Measurements from ENCODE around the gene FAM209B. TPM values are rescaled to one million over a fixed set of nuclear protein-coding genes. Genes with fewer than 3 reads are reported as not detected.
A peak's percentile ranks its signal among the peaks of the same experiment; 100 is the strongest.

Gene FAM209B
- total and polyA plus RNA-seq, 9 of the 15 experiments (the other 6 are each of a cell fraction or from before 2014, with no cell fraction given): 0.34 to 0.40 (median 0.36) TPM; not detected in 6

- Histone ChIP-seq H3K27me3 (ENCODE audit: control insufficient read depth in 2 of 2, insufficient read depth in 2 of 2, low read length in 2 of 2) (peaks cover 8 to 33% of the 10 kb centered on the region in 2 experiments; a peak in 4 of 5 replicates), H3K27ac (ENCODE audit: extremely low read depth, low read depth, low read length) (no peak overlapping the region), H3K4me1 (replicated peaks in 1 of 2; ENCODE audit: control insufficient read depth in 2 of 2, insufficient read depth in 2 of 2, low read length in 2 of 2) (peaks cover 0 to 6% of the 10 kb centered on the region in 2 experiments; a peak in 1 of 5 replicates), H3K9ac (ENCODE audit: insufficient read depth in 1 of 2, low read depth in 2 of 2, low read length in 2 of 2) (no peak overlapping the region), H3K36me3 (ENCODE audit: control insufficient read depth, insufficient read depth, low read length) (no peaks in the 10 kb centered on the region), H3K4me3 (no peak overlapping the region), H4K20me1 (replicated peaks; ENCODE audit: control insufficient read depth, insufficient read depth, low read length) (no peaks in the 10 kb centered on the region), H2AFZ (ENCODE audit: low read depth, low read length) (no peak overlapping the region), H3K4me2 (ENCODE audit: insufficient read depth, low read length) (no peak overlapping the region), H3K9me1 (ENCODE audit: control insufficient read depth, insufficient read depth, low read length) (no peaks in the 10 kb centered on the region), H3K9me3 (replicated peaks; ENCODE audit: control insufficient read depth, insufficient read depth, low read depth, low read length) (no peaks in the 10 kb centered on the region), H3K79me2 (ENCODE audit: control insufficient read depth, insufficient read depth, low read length) (no peaks in the 10 kb centered on the region)
- WGBS (ENCODE audit: insufficient coverage, low coverage, missing lambda C conversion rate): 0% methylated on average over 4 of the region's 4 CpGs
- TF ChIP-seq STAG1 (CRISPR knock-in tag; IDR thresholded peaks at IDR 0.05; ENCODE audit: borderline replicate concordance): no peak
- peak; percentile 25; the same call in 1 of the 2 replicates for TF ChIP-seq NFE2 (IDR thresholded peaks at IDR 0.05; ENCODE audit: low read depth)
- peak; percentile 87 for TF ChIP-seq ATF3 (IDR thresholded peaks at IDR 0.05)
- TF ChIP-seq ATF3 (CRISPR knock-in tag; conservative IDR thresholded peaks at IDR 0.05): no peak
- no peak for TF ChIP-seq HES1 (IDR thresholded peaks at IDR 0.05; ENCODE audit: low read depth)
- TF ChIP-seq ZNF316 (IDR thresholded peaks at IDR 0.05): peak; percentile 45; the same call in 1 of the 2 replicates
- TF ChIP-seq MEF2A (IDR thresholded peaks at IDR 0.05; ENCODE audit: control insufficient read depth, low read depth, low read length): peak; percentile 29; the same call in 1 of the 2 replicates
- TF ChIP-seq NFIC (IDR thresholded peaks at IDR 0.05): peak; percentile 52
- TF ChIP-seq JUND (IDR thresholded peaks at IDR 0.05; ENCODE audit: borderline replicate concordance, low read depth, low read length): peak; percentile 45; the same call in 1 of the 2 replicates
- TF ChIP-seq JUND (tag; IDR thresholded peaks at IDR 0.05; ENCODE audit: borderline replicate concordance, low read depth, low read length): peak; percentile 83
- TF ChIP-seq MEF2D (tag; conservative IDR thresholded peaks at IDR 0.05; ENCODE audit: low read depth): peak; percentile 74
- TF ChIP-seq MAFG (tag; conservative IDR thresholded peaks at IDR 0.05): peak; percentile 77
- no peak for TF ChIP-seq AFF4 (CRISPR knock-in tag; IDR thresholded peaks at IDR 0.05)
- TF ChIP-seq FOSL1 (tag; conservative IDR thresholded peaks at IDR 0.05): peak; percentile 61
- TF ChIP-seq C11orf30 (IDR thresholded peaks at IDR 0.05; ENCODE audit: low read depth): peak; percentile 55
- TF ChIP-seq CHCHD3 (CRISPR knock-in tag; IDR thresholded peaks at IDR 0.05): no peak
- ATAC-seq (no peak), DNase-seq (ENCODE audit: extremely low read depth in 1 of 4, low spot score in 3 of 4) (peak in 3 of 4 experiments; percentile 41 to 61 (median 54)), FAIRE-seq (peak; percentile 71)
- ChIA-PET CTCF (ENCODE audit: low intra/inter-chr PET ratio) (no interaction called here), POLR2A (interaction anchor here (1.2 kb wide), 1 partner anchor 466 kb away, joined by 3 read pairs; no protein-coding TSS in a partner anchor)
- intact Hi-C loops (cut with micrococcal nuclease): loop anchor here (5.0 to 10.0 kb wide), 2 partner anchors 492 to 790 kb away; no protein-coding TSS in a partner anchor
- BruUV-seq (replicated peaks): no TSS peak
- in situ Hi-C loops (cut with MboI): no loop called here
These were observed 21.8 kb downstream of the FAM209B start for GRCh38 chr20:56554869-56555268.

All from K562 (cell line).